Mesodermal cell (in vitro differentiated cells): ENCODE data around the gene OXSR1.

Experiments
- H3K27ac ChIP-seq: 2 replicates; pipeline ENCODE4 v1.7.0; 2013; ENCODE audit warnings: mild to moderate bottlenecking, low read depth, low read length, moderate library complexity; ENCODE audit not compliant: severe bottlenecking
- H3K36me3 ChIP-seq: 2 replicates; pipeline ENCODE4 v1.7.1; 2013; ENCODE audit warnings: mild to moderate bottlenecking, low read length, moderate library complexity; ENCODE audit not compliant: control insufficient read depth, insufficient read depth
- H3K4me1 ChIP-seq: one replicate; pipeline ENCODE4 v1.7.1; 2013; ENCODE audit warnings: mild to moderate bottlenecking, low read length; ENCODE audit not compliant: insufficient read depth, control insufficient read depth, poor library complexity, severe bottlenecking
- H3K4me3 ChIP-seq: 2 replicates; pipeline ENCODE4 v1.7.0; 2013; ENCODE audit warnings: low read length, control low read depth, mild to moderate bottlenecking; ENCODE audit not compliant: insufficient read depth, poor library complexity, severe bottlenecking; ENCODE audit errors: extremely low read depth
- H3K9me3 ChIP-seq: 2 replicates; pipeline ENCODE4 v1.7.1; 2013; ENCODE audit warnings: mild to moderate bottlenecking, low read length, moderate library complexity; ENCODE audit not compliant: control insufficient read depth
- WGBS, 2 experiments: methylation state at CpG; one replicate each; pipeline ENCODE4 v1.1.5; 2013; ENCODE audit warnings: missing lambda C conversion rate in 2 of 2; ENCODE audit not compliant: insufficient coverage in 2 of 2; 5-methylcytosine and 5-hydroxymethylcytosine counted together

Gene OXSR1

DNA sequence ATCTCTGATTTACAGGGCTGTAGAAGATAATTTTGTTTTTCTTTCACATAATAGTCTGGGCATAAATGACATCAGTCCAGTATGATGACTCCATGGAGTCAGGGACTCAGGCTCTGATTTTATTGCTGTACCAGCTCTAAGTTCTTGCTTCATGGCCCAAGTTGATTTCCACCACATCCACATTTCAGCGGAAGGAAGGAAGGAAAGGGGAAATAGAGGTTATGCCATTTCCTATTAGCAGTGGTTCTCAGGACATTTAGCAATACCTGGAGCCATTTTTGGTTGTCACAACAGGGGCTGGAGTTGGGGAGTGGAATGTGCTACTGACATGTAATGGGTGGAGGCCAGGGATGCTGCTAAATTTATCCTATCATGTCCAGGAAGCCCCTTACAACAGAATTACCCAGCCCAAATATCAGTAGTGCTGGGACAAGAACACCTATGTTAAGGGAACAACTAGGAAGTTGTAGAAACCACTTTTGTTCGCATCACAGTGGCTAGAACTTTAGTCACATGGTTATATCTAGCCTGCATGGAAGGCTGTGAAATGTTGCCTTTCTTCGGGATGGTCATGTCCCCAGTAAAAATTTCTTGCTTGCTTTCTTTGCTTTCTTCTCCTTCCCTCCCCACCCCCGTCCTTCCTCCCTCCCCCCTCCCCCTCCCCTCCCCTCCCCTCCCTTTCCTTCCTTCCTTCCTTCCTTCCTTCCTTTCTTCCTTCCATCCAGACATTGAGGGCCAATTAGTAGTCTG lies 42.1 kb downstream of the OXSR1 start:
- Histone ChIP-seq H3K9me3 (no peaks in the 10 kb centered on the region), H3K4me3 (no peak overlapping the region), H3K36me3 (peaks cover 24% of the 10 kb centered on the region), H3K27ac (no peak overlapping the region), H3K4me1 (no peaks in the 10 kb centered on the region)
- WGBS, 2 experiments, result 90% methylated on average over 1 of the region's 4 CpGs; no CpG with 5 or more reads in 1 of the 2 experiments

DNA sequence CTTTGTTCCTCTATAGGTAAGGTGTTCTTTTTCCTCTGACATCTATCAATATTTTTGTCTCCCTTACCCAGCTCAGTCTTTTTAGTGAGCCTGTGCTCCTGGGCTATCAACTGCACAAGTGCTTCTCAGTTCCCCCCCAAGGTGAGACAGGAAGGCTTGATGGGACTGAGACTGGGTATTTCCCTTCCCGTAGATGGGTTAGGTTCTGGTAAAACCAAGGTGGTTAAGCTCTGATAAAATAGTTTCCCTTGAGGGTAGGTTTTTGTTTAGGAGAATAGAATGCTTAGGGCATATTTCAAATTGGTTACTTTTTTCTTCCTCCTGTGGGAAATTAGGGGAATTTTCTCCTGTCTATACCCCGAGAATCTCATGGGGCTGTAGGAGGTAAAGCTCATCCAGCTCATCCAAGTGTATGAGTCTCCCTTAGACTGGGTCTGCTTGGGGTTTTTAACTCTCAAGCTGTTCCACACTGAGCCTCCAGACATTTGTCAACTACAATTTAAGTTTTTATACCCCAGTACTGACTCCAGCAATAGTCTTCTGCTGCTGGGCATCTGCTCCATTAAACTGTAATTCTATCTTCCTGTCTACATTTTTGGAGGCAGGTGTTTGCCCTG lies 44.9 kb downstream of the OXSR1 start:
- H3K4me1 ChIP-seq, result no peaks in the 10 kb centered on the region
- peaks cover 15% of the 10 kb centered on the region for H3K36me3 ChIP-seq
- H3K9me3 ChIP-seq, result no peaks in the 10 kb centered on the region
- H3K27ac ChIP-seq, result no peak overlapping the region
- WGBS, 2 experiments, result 100% methylated on average over 1 of the region's 2 CpGs; no CpG with 5 or more reads in 1 of the 2 experiments
- no peak overlapping the region for H3K4me3 ChIP-seq

DNA sequence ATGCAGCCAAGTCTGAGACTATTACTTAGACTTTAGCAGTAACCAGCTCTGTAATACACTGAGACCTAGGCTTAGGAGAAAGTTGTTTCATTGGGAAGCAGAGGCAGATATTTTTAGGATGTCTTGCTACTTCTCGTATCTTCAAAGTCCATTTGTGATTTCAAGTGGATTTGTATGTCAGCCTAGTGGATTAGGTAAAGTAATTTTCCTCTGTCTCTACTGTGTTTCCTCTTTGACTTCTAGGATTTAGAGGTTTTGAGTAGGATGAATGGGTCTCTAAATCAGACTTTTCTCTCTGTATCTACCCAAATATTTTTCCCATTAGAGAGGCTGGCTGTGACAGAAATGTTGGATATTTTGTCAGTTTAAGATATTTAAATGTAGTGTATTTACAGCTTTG lies 46.8 kb downstream of the OXSR1 start:
- Histone ChIP-seq H3K4me1 (no peaks in the 10 kb centered on the region), H3K27ac (no peak overlapping the region), H3K36me3 (peaks cover 20% of the 10 kb centered on the region), H3K9me3 (no peaks in the 10 kb centered on the region), H3K4me3 (no peak overlapping the region)
- 100% methylated on average over 1 of the region's 1 CpG; no CpG with 5 or more reads in 1 of the 2 experiments for WGBS, 2 experiments

DNA sequence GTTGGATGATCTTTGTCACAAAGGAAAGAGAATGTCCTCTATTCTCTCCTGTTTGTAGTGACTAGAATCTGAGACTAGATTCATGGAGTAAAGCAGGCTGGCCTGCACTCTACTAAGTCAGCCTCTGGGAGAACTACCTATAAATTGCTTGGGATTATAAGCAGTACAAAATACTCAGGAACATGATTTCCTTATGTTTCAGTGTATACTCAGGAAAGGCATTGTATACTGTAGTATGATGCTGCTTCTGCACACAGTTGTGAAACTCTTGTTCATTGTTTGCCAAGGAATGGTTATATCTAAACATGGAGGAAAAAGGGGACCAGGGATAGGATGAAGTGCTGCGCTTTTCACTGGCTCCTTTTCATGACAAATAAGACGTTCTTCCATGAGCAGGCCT lies 49.2 kb downstream of the OXSR1 start:
- H3K27ac ChIP-seq, result no peak overlapping the region
- no peaks in the 10 kb centered on the region for H3K9me3 ChIP-seq
- no peaks in the 10 kb centered on the region for H3K4me1 ChIP-seq
- 100% methylated on average over 2 of the region's 2 CpGs; no CpG with 5 or more reads in 1 of the 2 experiments for WGBS, 2 experiments
- H3K4me3 ChIP-seq, result no peak overlapping the region
- H3K36me3 ChIP-seq, result peaks cover 19% of the 10 kb centered on the region

DNA sequence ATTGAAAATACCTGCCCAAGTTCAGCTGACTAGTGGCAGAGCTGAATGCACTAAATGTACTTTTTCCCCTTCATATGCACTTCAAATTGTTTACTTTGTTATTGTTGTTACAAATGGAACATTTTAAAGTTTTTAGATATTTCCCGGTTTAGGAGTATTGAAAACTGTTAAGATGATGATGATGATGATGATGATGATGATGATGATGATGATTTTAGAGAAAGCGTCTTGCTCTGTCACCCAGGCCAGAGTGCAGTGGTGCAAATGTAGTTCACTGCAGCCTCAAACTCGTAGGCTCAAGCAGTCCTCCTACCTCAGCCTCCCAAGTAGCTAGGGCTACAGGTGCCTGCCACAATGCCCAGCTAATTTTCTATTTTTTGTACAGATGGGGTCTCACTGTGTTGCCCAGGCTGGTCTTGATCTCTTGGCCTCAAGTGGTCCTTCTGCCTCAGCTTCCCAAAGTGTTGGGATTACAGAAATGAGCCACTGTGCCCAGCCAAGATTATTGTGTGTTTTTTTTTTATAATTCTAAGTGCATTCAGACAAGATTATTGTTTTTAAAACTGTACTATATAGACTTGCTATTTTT lies 54.4 kb downstream of the OXSR1 start:
- Histone ChIP-seq H3K36me3 (peaks cover 28% of the 10 kb centered on the region), H3K4me1 (no peaks in the 10 kb centered on the region), H3K4me3 (no peak overlapping the region), H3K9me3 (no peaks in the 10 kb centered on the region), H3K27ac (no peak overlapping the region)
- 95 to 100% methylated on average over 1 to 2 of the region's 3 CpGs for WGBS, 2 experiments

DNA sequence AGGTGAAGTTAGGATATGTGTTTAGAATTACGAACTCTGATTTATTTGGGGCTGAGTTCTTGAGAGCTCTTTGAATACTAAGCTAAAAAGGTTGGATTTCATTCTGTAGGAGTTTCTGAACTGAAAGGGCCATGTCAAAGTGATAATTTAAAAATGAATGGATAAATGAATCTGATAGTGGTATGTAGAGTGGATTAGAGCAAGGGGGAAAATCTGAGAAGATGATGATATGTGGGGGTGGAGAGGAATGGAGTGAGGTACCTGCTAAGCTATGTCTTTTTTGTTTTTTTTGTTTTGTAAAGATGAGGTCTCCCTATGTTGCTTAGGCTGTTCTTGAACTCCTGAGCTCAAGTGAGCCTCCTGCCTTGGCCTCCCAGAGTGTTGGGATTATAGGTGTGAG lies 55.7 kb downstream of the OXSR1 start:
- 83 to 100% methylated on average over 1 of the region's 1 CpG for WGBS, 2 experiments
- Histone ChIP-seq H3K4me3 (no peak overlapping the region), H3K36me3 (peaks cover 28% of the 10 kb centered on the region), H3K27ac (no peak overlapping the region), H3K9me3 (no peaks in the 10 kb centered on the region), H3K4me1 (no peaks in the 10 kb centered on the region)

DNA sequence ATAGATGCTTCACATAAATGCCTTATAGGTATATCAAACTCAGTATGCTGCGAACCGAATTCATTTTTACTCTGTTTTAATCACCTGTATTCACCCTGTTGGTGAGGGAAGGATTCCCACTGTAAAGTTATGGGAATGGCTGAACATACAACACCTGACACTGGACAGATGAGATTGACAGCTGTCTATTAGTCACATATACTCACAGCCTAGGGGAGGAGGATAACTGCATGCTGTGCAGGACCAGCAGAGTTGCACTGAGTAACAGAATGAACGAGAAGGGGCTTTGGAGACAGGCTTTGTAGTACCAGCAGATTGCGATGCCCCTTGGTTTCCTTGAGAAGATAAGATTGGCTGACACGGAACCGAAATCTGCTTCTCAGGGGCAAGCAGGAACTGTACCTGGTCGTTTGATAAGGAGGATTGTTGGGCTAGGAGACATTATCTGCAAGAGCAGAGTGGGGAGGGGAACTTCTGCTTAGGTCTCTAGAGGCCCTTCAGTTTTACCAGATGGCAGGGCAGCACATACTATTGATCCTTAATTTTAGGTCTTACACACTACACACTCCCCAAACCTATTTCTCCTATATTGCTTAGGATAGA lies 56.8 kb downstream of the OXSR1 start:
- WGBS, 2 experiments, result 86 to 91% methylated on average over 5 of the region's 7 CpGs
- Histone ChIP-seq H3K4me1 (no peaks in the 10 kb centered on the region), H3K9me3 (no peaks in the 10 kb centered on the region), H3K36me3 (peaks cover 31% of the 10 kb centered on the region), H3K4me3 (no peak overlapping the region), H3K27ac (no peak overlapping the region)

DNA sequence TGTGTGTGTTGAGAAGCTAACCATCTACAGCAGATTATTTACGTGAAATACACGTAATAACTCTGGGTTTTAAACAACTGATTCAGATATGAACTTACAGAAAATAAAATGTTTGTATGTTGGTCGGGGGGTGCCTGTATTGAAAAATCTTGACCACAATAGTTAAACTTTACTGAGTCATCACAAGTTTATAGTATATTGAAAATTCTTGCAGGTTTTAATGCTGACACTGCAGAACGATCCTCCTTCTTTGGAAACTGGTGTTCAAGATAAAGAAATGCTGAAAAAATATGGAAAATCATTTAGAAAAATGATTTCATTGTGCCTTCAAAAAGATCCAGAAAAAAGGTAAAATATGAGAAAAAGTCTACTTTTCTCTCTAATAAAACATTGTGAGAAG lies 59.0 kb downstream of the OXSR1 start:
- Histone ChIP-seq H3K4me3 (no peak overlapping the region), H3K9me3 (no peaks in the 10 kb centered on the region), H3K4me1 (no peaks in the 10 kb centered on the region), H3K36me3 (peaks cover 40% of the 10 kb centered on the region), H3K27ac (no peak overlapping the region)
- WGBS, 2 experiments, result 95% methylated on average over 3 of the region's 4 CpGs; no CpG with 5 or more reads in 1 of the 2 experiments

DNA sequence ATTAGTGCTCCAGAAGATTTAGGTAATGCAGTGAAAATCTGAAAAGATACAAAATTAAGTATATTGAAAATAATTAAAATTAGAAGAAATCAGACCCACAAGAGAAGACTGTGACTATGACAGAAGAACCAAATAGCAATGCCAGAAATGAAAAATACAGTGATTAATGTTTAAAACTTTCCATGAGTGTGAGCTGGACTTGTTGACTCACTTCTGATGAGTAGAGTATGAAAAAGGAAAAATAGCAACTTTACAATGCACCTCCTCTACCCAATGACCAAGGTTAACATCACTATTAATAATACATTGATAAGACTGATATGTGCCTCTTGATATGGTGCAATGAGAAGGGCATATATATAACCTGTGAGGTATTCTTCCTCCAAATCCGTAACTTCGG lies 60.9 kb downstream of the OXSR1 start:
- WGBS, 2 experiments, result no CpG with 5 or more reads among the region's 2 CpGs
- Histone ChIP-seq H3K9me3 (no peaks in the 10 kb centered on the region), H3K36me3 (peaks cover 48% of the 10 kb centered on the region), H3K4me1 (no peaks in the 10 kb centered on the region), H3K4me3 (no peak overlapping the region), H3K27ac (no peak overlapping the region)

DNA sequence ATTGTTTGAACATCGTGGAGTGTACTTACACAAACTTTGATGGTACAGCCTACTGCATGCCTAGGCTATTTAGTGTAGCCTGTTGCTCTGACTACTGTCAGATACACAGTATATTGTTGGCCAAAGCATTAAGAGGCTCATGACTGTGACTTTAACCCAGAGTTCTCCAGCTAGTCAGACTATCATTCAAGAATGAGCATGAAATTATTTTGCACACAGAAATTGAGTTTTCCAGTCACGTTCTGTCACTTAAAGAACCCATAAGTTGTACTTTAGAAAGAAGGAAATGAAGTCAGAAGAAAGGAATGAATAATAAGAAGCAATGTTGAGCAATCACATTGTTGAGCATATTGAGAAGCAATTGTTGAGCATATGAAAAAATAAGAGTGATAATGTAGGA lies 62.7 kb downstream of the OXSR1 start:
- Histone ChIP-seq H3K4me3 (no peak overlapping the region), H3K27ac (no peak overlapping the region), H3K9me3 (no peaks in the 10 kb centered on the region), H3K4me1 (no peaks in the 10 kb centered on the region), H3K36me3 (peaks cover 55% of the 10 kb centered on the region)
- 89 to 94% methylated on average over 1 to 2 of the region's 2 CpGs for WGBS, 2 experiments
